Measurements from ENCODE around the gene ZNF609.
A peak's percentile ranks its signal among the peaks of the same experiment; 100 is the strongest.

The ZNF609 gene

GRCh38 chr15:64693134-64693533 lies 232.8 kb downstream of the ZNF609 start:
- H3K27ac ChIP-seq (ENCODE audit: low read depth, low read length): peak overlapping the region; percentile 71
- no peak overlapping the region for H2AFZ ChIP-seq (ENCODE audit: low read length, unreplicated experiment)
- peaks cover 7% of the 10 kb centered on the region; the same call in 1 of the 2 replicates for H3K36me3 ChIP-seq (ENCODE audit: insufficient read depth, low read length)
- peaks cover 36% of the 10 kb centered on the region for H3K79me2 ChIP-seq (ENCODE audit: control insufficient read depth, insufficient read depth, low read length, unreplicated experiment)
- H3K4me1 ChIP-seq (ENCODE audit: control insufficient read depth, insufficient read depth, low read length, unreplicated experiment): peaks cover 18% of the 10 kb centered on the region
- no peak overlapping the region for H3K4me3 ChIP-seq (ENCODE audit: low read depth, low read length)
- H3K27me3 ChIP-seq (ENCODE audit: insufficient read depth, low read length): no peaks in the 10 kb centered on the region

GRCh38 chr15:64694816-64695215 lies 234.4 kb downstream of the ZNF609 start:
- no peak overlapping the region for H2AFZ ChIP-seq (ENCODE audit: low read length, unreplicated experiment)
- H3K36me3 ChIP-seq (ENCODE audit: insufficient read depth, low read length): no peaks in the 10 kb centered on the region; the same call in 1 of the 2 replicates
- peaks cover 53% of the 10 kb centered on the region for H3K79me2 ChIP-seq (ENCODE audit: control insufficient read depth, insufficient read depth, low read length, unreplicated experiment)
- H3K27ac ChIP-seq (ENCODE audit: low read depth, low read length): no peak overlapping the region
- no peak overlapping the region for H3K4me3 ChIP-seq (ENCODE audit: low read depth, low read length)
- H3K27me3 ChIP-seq (ENCODE audit: insufficient read depth, low read length): no peaks in the 10 kb centered on the region
- H3K4me1 ChIP-seq (ENCODE audit: control insufficient read depth, insufficient read depth, low read length, unreplicated experiment): peaks cover 35% of the 10 kb centered on the region

GRCh38 chr15:64695561-64695992 lies 235.2 kb downstream of the ZNF609 start:
- Histone ChIP-seq H2AFZ (ENCODE audit: low read length, unreplicated experiment) (no peak overlapping the region), H3K4me1 (ENCODE audit: control insufficient read depth, insufficient read depth, low read length, unreplicated experiment) (peaks cover 43% of the 10 kb centered on the region), H3K4me3 (ENCODE audit: low read depth, low read length) (no peak overlapping the region), H3K36me3 (ENCODE audit: insufficient read depth, low read length) (no peaks in the 10 kb centered on the region), H3K27ac (ENCODE audit: low read depth, low read length) (no peak overlapping the region), H3K79me2 (ENCODE audit: control insufficient read depth, insufficient read depth, low read length, unreplicated experiment) (peaks cover 60% of the 10 kb centered on the region), H3K27me3 (ENCODE audit: insufficient read depth, low read length) (no peaks in the 10 kb centered on the region)

GRCh38 chr15:64696481-64696880 lies 236.1 kb downstream of the ZNF609 start:
- Histone ChIP-seq H2AFZ (ENCODE audit: low read length, unreplicated experiment) (no peak overlapping the region), H3K27ac (ENCODE audit: low read depth, low read length) (no peak overlapping the region), H3K27me3 (ENCODE audit: insufficient read depth, low read length) (no peaks in the 10 kb centered on the region), H3K4me1 (ENCODE audit: control insufficient read depth, insufficient read depth, low read length, unreplicated experiment) (peaks cover 52% of the 10 kb centered on the region), H3K4me3 (ENCODE audit: low read depth, low read length) (no peak overlapping the region), H3K36me3 (ENCODE audit: insufficient read depth, low read length) (no peaks in the 10 kb centered on the region), H3K79me2 (ENCODE audit: control insufficient read depth, insufficient read depth, low read length, unreplicated experiment) (peaks cover 69% of the 10 kb centered on the region)

- Histone ChIP-seq H2AFZ (ENCODE audit: low read length, unreplicated experiment) (no peak overlapping the region), H3K36me3 (ENCODE audit: insufficient read depth, low read length) (no peaks in the 10 kb centered on the region), H3K4me1 (ENCODE audit: control insufficient read depth, insufficient read depth, low read length, unreplicated experiment) (peaks cover 53% of the 10 kb centered on the region), H3K27ac (ENCODE audit: low read depth, low read length) (0 out of 2 replicates have a peak overlapping the region, but pooled peaks have one; percentile 6), H3K4me3 (ENCODE audit: low read depth, low read length) (no peak overlapping the region), H3K27me3 (ENCODE audit: insufficient read depth, low read length) (no peaks in the 10 kb centered on the region), H3K79me2 (ENCODE audit: control insufficient read depth, insufficient read depth, low read length, unreplicated experiment) (peaks cover 80% of the 10 kb centered on the region)
Observed at GRCh38 chr15:64697911-64698369, 237.6 kb downstream of the ZNF609 start.

GRCh38 chr15:64698823-64699222 lies 238.4 kb downstream of the ZNF609 start:
- Histone ChIP-seq H2AFZ (ENCODE audit: low read length, unreplicated experiment) (no peak overlapping the region), H3K27me3 (ENCODE audit: insufficient read depth, low read length) (no peaks in the 10 kb centered on the region), H3K4me1 (ENCODE audit: control insufficient read depth, insufficient read depth, low read length, unreplicated experiment) (peaks cover 49% of the 10 kb centered on the region), H3K36me3 (ENCODE audit: insufficient read depth, low read length) (no peaks in the 10 kb centered on the region), H3K27ac (ENCODE audit: low read depth, low read length) (peak overlapping the region; percentile 6; the same call in 1 of the 2 replicates), H3K4me3 (ENCODE audit: low read depth, low read length) (no peak overlapping the region), H3K79me2 (ENCODE audit: control insufficient read depth, insufficient read depth, low read length, unreplicated experiment) (peaks cover 79% of the 10 kb centered on the region)

- H3K4me1 ChIP-seq (ENCODE audit: control insufficient read depth, insufficient read depth, low read length, unreplicated experiment): peaks cover 49% of the 10 kb centered on the region
- H3K36me3 ChIP-seq (ENCODE audit: insufficient read depth, low read length): no peaks in the 10 kb centered on the region
- H3K27ac ChIP-seq (ENCODE audit: low read depth, low read length): no peak overlapping the region
- H3K27me3 ChIP-seq (ENCODE audit: insufficient read depth, low read length): no peaks in the 10 kb centered on the region
- peak overlapping the region; percentile 96 for H3K4me3 ChIP-seq (ENCODE audit: low read depth, low read length)
- H3K79me2 ChIP-seq (ENCODE audit: control insufficient read depth, insufficient read depth, low read length, unreplicated experiment): peaks cover 77% of the 10 kb centered on the region
- H2AFZ ChIP-seq (ENCODE audit: low read length, unreplicated experiment): no peak overlapping the region
Observed at GRCh38 chr15:64699751-64700388, 239.5 kb downstream of the ZNF609 start.

GRCh38 chr15:64701051-64701450 lies 240.7 kb downstream of the ZNF609 start:
- Histone ChIP-seq H2AFZ (ENCODE audit: low read length, unreplicated experiment) (no peak overlapping the region), H3K4me3 (ENCODE audit: low read depth, low read length) (peak overlapping the region; percentile 96), H3K79me2 (ENCODE audit: control insufficient read depth, insufficient read depth, low read length, unreplicated experiment) (peaks cover 65% of the 10 kb centered on the region), H3K4me1 (ENCODE audit: control insufficient read depth, insufficient read depth, low read length, unreplicated experiment) (peaks cover 49% of the 10 kb centered on the region), H3K36me3 (ENCODE audit: insufficient read depth, low read length) (no peaks in the 10 kb centered on the region), H3K27me3 (ENCODE audit: insufficient read depth, low read length) (no peaks in the 10 kb centered on the region), H3K27ac (ENCODE audit: low read depth, low read length) (no peak overlapping the region)

GRCh38 chr15:64701482-64702184 lies 241.3 kb downstream of the ZNF609 start:
- Histone ChIP-seq H3K79me2 (ENCODE audit: control insufficient read depth, insufficient read depth, low read length, unreplicated experiment) (peaks cover 59% of the 10 kb centered on the region), H3K36me3 (ENCODE audit: insufficient read depth, low read length) (no peaks in the 10 kb centered on the region), H3K4me1 (ENCODE audit: control insufficient read depth, insufficient read depth, low read length, unreplicated experiment) (peaks cover 49% of the 10 kb centered on the region), H2AFZ (ENCODE audit: low read length, unreplicated experiment) (no peak overlapping the region), H3K4me3 (ENCODE audit: low read depth, low read length) (peak overlapping the region; percentile 96), H3K27ac (ENCODE audit: low read depth, low read length) (no peak overlapping the region), H3K27me3 (ENCODE audit: insufficient read depth, low read length) (no peaks in the 10 kb centered on the region)

- Histone ChIP-seq H2AFZ (ENCODE audit: low read length, unreplicated experiment) (peak overlapping the region; percentile 35), H3K4me1 (ENCODE audit: control insufficient read depth, insufficient read depth, low read length, unreplicated experiment) (peaks cover 44% of the 10 kb centered on the region), H3K36me3 (ENCODE audit: insufficient read depth, low read length) (no peaks in the 10 kb centered on the region), H3K79me2 (ENCODE audit: control insufficient read depth, insufficient read depth, low read length, unreplicated experiment) (peaks cover 50% of the 10 kb centered on the region), H3K4me3 (ENCODE audit: low read depth, low read length) (peak overlapping the region; percentile 96), H3K27ac (ENCODE audit: low read depth, low read length) (peak overlapping the region; percentile 18; the same call in 1 of the 2 replicates), H3K27me3 (ENCODE audit: insufficient read depth, low read length) (no peaks in the 10 kb centered on the region)
Observed at GRCh38 chr15:64702816-64703631, 242.6 kb downstream of the ZNF609 start.

Data from ACC112 (cell line).